NB4 (cell line): ENCODE measurements around the gene MUC13.

ENCODE experiments used
- MYC ChIP-seq: IDR thresholded peaks from 2 replicates; pipeline ENCODE4 v1.6.1; 2011; ENCODE audit warnings: low read depth, low read length
- POLR2A ChIP-seq: IDR thresholded peaks from 2 replicates; pipeline ENCODE4 v1.6.1; 2011; ENCODE audit warnings: mild to moderate bottlenecking; ENCODE audit not compliant: insufficient read length; ENCODE audit errors: extremely low read depth
- TF ChIP-seq, protein P1 (sequence below): IDR thresholded peaks from one replicate; pipeline ENCODE4 v1.5.1; 2012; ENCODE audit warnings: low read depth, low read length
- TF ChIP-seq, protein P2 (sequence below): IDR thresholded peaks from 2 replicates; pipeline ENCODE4 v1.6.1; 2011; ENCODE audit warnings: low read depth, low read length

DNA sequence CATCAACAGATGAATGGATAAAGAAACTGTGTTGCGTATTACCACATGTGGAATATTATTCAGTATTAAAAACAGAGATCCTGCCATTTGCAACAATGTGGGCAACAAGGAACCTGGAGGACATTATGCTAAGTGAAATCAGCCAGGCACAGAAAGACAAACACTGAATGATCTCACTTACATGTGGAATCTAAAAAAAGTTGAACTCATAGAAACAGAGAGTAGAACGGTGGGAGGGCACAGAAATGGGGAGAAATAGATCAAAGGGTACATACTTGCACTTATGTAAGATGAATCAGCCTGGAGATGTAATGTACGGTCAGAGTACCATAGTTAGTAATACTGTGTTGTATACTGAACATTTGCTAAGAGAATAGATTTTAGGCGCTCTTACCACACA, 29.8 kb upstream of the MUC13 start:
- TF ChIP-seq POLR2A, result no peak
- TF ChIP-seq, protein P1, sequence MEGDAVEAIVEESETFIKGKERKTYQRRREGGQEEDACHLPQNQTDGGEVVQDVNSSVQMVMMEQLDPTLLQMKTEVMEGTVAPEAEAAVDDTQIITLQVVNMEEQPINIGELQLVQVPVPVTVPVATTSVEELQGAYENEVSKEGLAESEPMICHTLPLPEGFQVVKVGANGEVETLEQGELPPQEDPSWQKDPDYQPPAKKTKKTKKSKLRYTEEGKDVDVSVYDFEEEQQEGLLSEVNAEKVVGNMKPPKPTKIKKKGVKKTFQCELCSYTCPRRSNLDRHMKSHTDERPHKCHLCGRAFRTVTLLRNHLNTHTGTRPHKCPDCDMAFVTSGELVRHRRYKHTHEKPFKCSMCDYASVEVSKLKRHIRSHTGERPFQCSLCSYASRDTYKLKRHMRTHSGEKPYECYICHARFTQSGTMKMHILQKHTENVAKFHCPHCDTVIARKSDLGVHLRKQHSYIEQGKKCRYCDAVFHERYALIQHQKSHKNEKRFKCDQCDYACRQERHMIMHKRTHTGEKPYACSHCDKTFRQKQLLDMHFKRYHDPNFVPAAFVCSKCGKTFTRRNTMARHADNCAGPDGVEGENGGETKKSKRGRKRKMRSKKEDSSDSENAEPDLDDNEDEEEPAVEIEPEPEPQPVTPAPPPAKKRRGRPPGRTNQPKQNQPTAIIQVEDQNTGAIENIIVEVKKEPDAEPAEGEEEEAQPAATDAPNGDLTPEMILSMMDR, result no peak
- TF ChIP-seq MYC, result no peak
- TF ChIP-seq, protein P2, sequence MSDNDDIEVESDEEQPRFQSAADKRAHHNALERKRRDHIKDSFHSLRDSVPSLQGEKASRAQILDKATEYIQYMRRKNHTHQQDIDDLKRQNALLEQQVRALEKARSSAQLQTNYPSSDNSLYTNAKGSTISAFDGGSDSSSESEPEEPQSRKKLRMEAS, result no peak
